SK-N-MC (cell line): Measurements from ENCODE around the gene SLC51A.

Source experiments
- EZH2 ChIP-seq: fragments of 200-600 bp; sonication (generic); IDR thresholded peaks from one replicate; pipeline ENCODE4 v1.6.1; 2017; ENCODE audit warnings: antibody characterized with exemption
- FOXP2 ChIP-seq: optimal IDR thresholded peaks from 2 replicates; pipeline ENCODE3; 2011; ENCODE audit warnings: mild to moderate bottlenecking, moderate library complexity; ENCODE audit not compliant: insufficient read depth; ENCODE audit errors: extremely low read length, control extremely low read depth
- POLR2AphosphoS5 ChIP-seq: IDR thresholded peaks from 2 replicates; pipeline ENCODE4 v1.6.1; 2012; ENCODE audit warnings: mild to moderate bottlenecking, low read depth, low read length, borderline replicate concordance

DNA sequence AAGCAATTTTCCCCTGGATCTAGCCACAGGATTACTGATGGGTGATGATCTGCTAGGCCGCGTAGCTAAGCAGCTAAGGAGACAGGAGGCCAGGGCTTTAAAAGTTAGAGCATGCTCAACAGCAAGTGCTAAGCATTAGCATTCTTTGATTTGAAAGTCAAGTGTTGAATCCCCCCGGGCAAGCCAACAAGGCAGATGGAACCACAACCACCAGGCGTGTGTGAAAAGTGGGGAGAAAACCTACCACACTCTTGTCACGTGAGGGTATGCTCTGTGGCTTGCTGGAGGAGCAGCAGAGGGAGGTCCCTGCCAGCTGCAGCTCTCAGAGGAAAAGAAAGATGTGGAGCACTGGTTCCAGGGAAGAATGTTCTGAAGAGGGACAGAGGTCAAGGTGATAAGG lies 20.9 kb downstream of the SLC51A start:
- no peak for TF ChIP-seq EZH2
- no peak for TF ChIP-seq POLR2AphosphoS5
- TF ChIP-seq FOXP2 = peak; percentile 90
